SU-DHL-6 (cell line): ENCODE data around the gene CADPS.

Experiments
- H2AFZ ChIP-seq: fragments of 200-600 bp; sonication (generic); 2 replicates; pipeline ENCODE4 v1.6.1; 2014; ENCODE audit warnings: low read depth, mild to moderate bottlenecking, moderate library complexity, mixed read lengths, antibody characterized with exemption, low read length; ENCODE audit not compliant: severe bottlenecking
- H3F3A ChIP-seq: fragments of 200-600 bp; shearing (Covaris generic); 2 replicates; pipeline ENCODE4 v1.6.0; 2016; ENCODE audit warnings: antibody characterized with exemption, mild to moderate bottlenecking; ENCODE audit not compliant: insufficient read depth
- H3K27ac ChIP-seq: fragments of 200-600 bp; sonication (generic); 2 replicates; pipeline ENCODE4 v1.5.1; 2016; ENCODE audit warnings: low read depth, mild to moderate bottlenecking, low read length, moderate library complexity, mixed read lengths
- H3K27me3 ChIP-seq: fragments of 200-600 bp; sonication (generic), shearing (Covaris generic); 2 replicates; pipeline ENCODE4 v1.6.0; 2014; ENCODE audit warnings: mild to moderate bottlenecking, low read length
- H3K36me3 ChIP-seq: fragments of 200-600 bp; sonication (generic); 2 replicates; pipeline ENCODE4 v1.6.1; 2014; ENCODE audit warnings: mild to moderate bottlenecking, low read length, mixed read lengths
- H3K4me2 ChIP-seq: fragments of 300-600, 200-600 bp; shearing (Covaris generic), sonication (generic); 2 replicates; pipeline ENCODE4 v1.6.0; 2014; ENCODE audit warnings: low read length, low read depth, mild to moderate bottlenecking; ENCODE audit not compliant: poor library complexity, severe bottlenecking
- H3K4me3 ChIP-seq: fragments of 200-600 bp; sonication (generic); 2 replicates; pipeline ENCODE4 v1.5.1; 2014; ENCODE audit warnings: antibody characterized with exemption, low read length, mild to moderate bottlenecking, mixed read lengths; ENCODE audit not compliant: insufficient read depth, poor library complexity, severe bottlenecking
- H3K79me2 ChIP-seq: fragments of 200-600 bp; sonication (generic); 2 replicates; pipeline ENCODE4 v1.6.1; 2014; ENCODE audit warnings: mild to moderate bottlenecking, low read length, moderate library complexity; ENCODE audit not compliant: insufficient read depth
- H3K9ac ChIP-seq: fragments of 200-600 bp; sonication (generic); 2 replicates; pipeline ENCODE4 v1.7.0; 2014; ENCODE audit warnings: mild to moderate bottlenecking, low read length
- H3K9me2 ChIP-seq: fragments of 200-600 bp; sonication (generic); replicated peaks from 2 replicates; pipeline ENCODE4 v1.6.1; 2014; ENCODE audit warnings: low read length; ENCODE audit not compliant: insufficient read depth
- H3K9me3 ChIP-seq: fragments of 200-600 bp; sonication (generic); 2 replicates; pipeline ENCODE4 v1.6.1; 2014; ENCODE audit warnings: low read length, mixed read lengths; ENCODE audit not compliant: insufficient read depth
- H4K20me1 ChIP-seq: fragments of 200-600 bp; sonication (generic); 2 replicates; pipeline ENCODE4 v1.6.1; 2014; ENCODE audit warnings: low read depth, mild to moderate bottlenecking, antibody characterized with exemption, low read length, moderate library complexity, mixed read lengths
- EZH2phosphoT487 ChIP-seq: fragments of 200-600 bp; sonication (generic), shearing (Covaris generic); conservative IDR thresholded peaks from 2 replicates; pipeline ENCODE4 v1.6.1; 2018; ENCODE audit warnings: mild to moderate bottlenecking, antibody characterized with exemption, low read length, moderate library complexity, mixed read lengths
- TF ChIP-seq, protein P1 (sequence below): fragments of 200-600 bp; sonication (generic); IDR thresholded peaks from one replicate; pipeline ENCODE4 v1.5.1; 2017; ENCODE audit warnings: antibody characterized with exemption, mild to moderate bottlenecking, low read length, moderate library complexity; ENCODE audit not compliant: insufficient read depth, poor library complexity, severe bottlenecking

The CADPS gene

GRCh38 chr3:62625268-62625667 is 249.9 kb downstream of the CADPS start:
- Histone ChIP-seq H3K9me2 (no peaks in the 10 kb centered on the region), H3K79me2 (no peaks in the 10 kb centered on the region), H3K9ac (no peak overlapping the region), H3K27ac (no peak overlapping the region), H3K36me3 (no peaks in the 10 kb centered on the region), H3K4me2 (no peak overlapping the region), H4K20me1 (no peaks in the 10 kb centered on the region), H3K4me3 (no peak overlapping the region), H3K9me3 (no peaks in the 10 kb centered on the region), H2AFZ (no peak overlapping the region), H3K27me3 (no peaks in the 10 kb centered on the region), H3F3A (no peaks in the 10 kb centered on the region)
- TF ChIP-seq, protein P1, sequence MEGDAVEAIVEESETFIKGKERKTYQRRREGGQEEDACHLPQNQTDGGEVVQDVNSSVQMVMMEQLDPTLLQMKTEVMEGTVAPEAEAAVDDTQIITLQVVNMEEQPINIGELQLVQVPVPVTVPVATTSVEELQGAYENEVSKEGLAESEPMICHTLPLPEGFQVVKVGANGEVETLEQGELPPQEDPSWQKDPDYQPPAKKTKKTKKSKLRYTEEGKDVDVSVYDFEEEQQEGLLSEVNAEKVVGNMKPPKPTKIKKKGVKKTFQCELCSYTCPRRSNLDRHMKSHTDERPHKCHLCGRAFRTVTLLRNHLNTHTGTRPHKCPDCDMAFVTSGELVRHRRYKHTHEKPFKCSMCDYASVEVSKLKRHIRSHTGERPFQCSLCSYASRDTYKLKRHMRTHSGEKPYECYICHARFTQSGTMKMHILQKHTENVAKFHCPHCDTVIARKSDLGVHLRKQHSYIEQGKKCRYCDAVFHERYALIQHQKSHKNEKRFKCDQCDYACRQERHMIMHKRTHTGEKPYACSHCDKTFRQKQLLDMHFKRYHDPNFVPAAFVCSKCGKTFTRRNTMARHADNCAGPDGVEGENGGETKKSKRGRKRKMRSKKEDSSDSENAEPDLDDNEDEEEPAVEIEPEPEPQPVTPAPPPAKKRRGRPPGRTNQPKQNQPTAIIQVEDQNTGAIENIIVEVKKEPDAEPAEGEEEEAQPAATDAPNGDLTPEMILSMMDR, result no peak
- no peak for TF ChIP-seq EZH2phosphoT487

DNA sequence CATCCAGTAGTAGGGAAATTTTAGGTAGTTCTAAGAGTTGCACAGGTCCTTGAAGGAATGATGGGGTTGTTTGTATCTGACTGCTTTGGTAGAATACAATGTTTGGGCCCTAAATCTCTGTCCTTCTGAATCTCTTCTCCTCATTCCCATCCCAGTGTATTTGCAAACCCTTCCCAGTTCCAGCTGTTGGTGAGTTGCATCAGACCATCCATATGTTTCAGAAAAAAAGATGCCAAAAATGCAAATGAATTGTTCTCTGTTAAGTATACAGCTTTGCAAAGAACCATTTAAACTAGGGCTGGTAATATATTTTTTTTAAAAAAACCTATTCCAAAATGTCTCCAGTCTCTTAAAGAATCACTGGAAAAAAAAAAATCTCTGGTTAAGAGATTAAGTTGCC is 251.0 kb downstream of the CADPS start:
- TF ChIP-seq, protein P1, result no peak
- no peak for TF ChIP-seq EZH2phosphoT487

DNA sequence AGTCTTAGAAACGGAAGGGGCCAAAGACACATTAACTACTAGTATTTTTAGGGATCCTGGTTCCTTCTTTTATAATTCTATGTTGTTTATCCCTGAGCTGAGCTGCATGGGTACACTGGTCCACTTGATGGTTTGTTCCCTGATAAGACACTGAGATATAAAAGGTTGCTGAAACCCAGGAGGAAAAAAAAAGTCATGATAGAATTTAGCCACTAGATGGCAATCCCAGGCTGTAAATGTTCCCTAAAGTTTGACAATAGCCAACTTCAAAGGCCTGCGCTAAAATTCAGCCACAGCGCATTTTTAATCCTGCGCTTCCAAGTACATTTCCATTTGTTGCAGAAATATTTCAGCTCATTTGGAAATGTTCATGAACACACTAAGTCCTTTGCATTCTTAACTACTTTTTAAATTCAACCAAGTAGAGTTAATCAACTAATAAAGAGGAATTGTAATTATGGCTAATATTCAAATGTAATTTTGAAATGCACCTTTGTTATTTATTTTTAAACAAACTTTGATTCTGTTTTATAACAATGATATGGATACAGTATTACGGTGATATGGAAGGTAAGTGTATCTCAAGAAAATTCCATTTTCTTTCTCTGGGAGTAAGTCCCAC is 252.6 kb downstream of the CADPS start:
- H2AFZ ChIP-seq, result no peak overlapping the region
- no peak overlapping the region for H3K4me2 ChIP-seq
- TF ChIP-seq, protein P1, result peak; percentile 44
- TF ChIP-seq EZH2phosphoT487, result no peak

More for the DNA sequence above, 251.0 kb downstream of the CADPS start:
- H4K20me1 ChIP-seq, result no peaks in the 10 kb centered on the region
- no peak overlapping the region for H3K4me2 ChIP-seq
- no peaks in the 10 kb centered on the region for H3K79me2 ChIP-seq
- no peaks in the 10 kb centered on the region for H3K36me3 ChIP-seq
- H3K9me2 ChIP-seq, result no peaks in the 10 kb centered on the region
- no peak overlapping the region for H3K4me3 ChIP-seq
- H3K27ac ChIP-seq, result no peak overlapping the region
- H3K9ac ChIP-seq, result no peak overlapping the region
- H3K9me3 ChIP-seq, result no peaks in the 10 kb centered on the region
- no peak overlapping the region for H2AFZ ChIP-seq
- H3K27me3 ChIP-seq, result no peaks in the 10 kb centered on the region
- no peaks in the 10 kb centered on the region for H3F3A ChIP-seq

More for the DNA sequence above, 252.6 kb downstream of the CADPS start:
- Histone ChIP-seq H4K20me1 (no peaks in the 10 kb centered on the region), H3K27ac (no peak overlapping the region), H3K9me3 (no peaks in the 10 kb centered on the region), H3K36me3 (no peaks in the 10 kb centered on the region), H3F3A (no peaks in the 10 kb centered on the region), H3K9me2 (no peaks in the 10 kb centered on the region), H3K9ac (no peak overlapping the region), H3K79me2 (no peaks in the 10 kb centered on the region), H3K27me3 (no peaks in the 10 kb centered on the region), H3K4me3 (no peak overlapping the region)
